ENCODE data around the gene LLGL2. TPM values are rescaled to one million over a fixed set of nuclear protein-coding genes. Genes with fewer than 3 reads are reported as not detected.

Gene LLGL2
- total RNA-seq, 1 donor from 2014 or later, result 2.7 TPM

GRCh38 chr17:75523647-75524046 lies 1.9 kb upstream of the LLGL2 start:
- no peak for DNase-seq

- DNase-seq, result no peak
These were observed 1.1 kb upstream of the LLGL2 start for GRCh38 chr17:75524269-75524969.

DNA sequence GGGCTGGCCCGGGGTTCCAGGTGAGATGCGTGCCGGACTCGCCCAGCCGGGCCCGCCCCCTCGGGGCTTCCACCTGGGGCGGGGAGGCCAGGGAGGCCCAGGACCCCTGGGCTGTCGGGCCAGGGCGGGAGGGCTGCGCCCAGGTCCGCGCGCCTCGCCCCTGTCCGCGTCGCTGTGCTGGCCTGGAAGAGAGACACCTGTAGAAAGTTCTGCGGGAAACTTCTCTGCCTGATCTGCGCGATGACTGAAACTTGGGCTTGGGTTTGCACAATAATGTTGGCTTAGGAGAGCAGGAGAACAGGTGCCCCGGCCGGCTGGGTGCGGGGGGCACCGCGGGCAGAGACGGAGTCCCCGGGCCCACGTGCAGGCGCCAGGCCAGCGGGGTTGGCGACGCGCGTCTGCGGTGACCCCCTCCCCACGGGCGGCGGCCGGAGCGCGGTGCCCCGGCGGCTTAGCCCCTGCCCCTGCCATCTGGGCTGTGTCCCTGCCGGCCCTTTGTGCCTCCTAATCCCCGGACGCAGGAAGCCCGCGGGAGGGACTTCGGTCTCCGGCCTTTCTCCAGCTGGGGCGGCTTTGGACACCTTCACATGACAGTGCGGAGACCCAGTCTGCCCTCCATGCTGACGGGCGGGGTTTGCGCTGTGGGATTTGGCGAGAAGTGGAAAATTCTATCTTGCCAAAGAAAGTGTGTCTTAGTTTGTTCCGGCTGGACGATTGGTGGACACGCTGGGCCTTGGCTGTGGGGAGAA lies 483 bp downstream of the LLGL2 start:
- no peak for DNase-seq

DNA sequence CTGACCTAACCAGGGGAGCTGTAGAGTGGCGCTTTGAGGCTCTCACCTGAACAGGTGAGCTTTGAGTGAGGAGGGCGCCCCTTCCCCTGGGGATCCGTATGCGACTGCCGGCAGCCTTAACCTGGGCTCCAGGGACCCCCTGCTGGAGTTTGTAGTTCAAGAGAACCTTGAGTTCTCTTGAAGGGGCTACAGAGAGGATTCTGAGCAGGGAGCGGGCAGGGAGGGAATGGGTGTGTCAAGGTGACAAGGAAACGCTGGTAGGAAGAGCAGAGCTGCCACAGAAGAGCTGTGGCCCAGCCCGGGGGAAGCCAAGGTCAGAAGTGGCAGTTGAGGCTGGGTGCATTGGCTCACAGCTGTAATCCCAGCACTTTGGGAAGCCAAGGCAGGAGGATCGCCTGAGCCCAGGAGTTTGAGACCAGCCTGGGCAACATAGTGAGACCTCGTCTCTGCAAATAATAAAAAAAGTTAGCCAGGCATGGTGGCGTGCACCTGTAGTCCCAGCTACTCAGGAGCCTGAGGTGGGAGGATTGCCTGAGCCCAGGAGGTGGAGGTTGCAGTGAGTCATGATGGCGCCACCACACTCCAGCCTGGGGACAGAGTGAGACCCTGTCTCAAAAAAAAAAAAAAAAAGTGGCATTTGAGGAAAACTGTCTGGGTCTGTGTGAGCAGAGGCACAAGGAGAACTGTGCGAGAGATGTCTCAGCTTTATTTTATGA lies 1.2 kb downstream of the LLGL2 start:
- DNase-seq, result no peak

DNA sequence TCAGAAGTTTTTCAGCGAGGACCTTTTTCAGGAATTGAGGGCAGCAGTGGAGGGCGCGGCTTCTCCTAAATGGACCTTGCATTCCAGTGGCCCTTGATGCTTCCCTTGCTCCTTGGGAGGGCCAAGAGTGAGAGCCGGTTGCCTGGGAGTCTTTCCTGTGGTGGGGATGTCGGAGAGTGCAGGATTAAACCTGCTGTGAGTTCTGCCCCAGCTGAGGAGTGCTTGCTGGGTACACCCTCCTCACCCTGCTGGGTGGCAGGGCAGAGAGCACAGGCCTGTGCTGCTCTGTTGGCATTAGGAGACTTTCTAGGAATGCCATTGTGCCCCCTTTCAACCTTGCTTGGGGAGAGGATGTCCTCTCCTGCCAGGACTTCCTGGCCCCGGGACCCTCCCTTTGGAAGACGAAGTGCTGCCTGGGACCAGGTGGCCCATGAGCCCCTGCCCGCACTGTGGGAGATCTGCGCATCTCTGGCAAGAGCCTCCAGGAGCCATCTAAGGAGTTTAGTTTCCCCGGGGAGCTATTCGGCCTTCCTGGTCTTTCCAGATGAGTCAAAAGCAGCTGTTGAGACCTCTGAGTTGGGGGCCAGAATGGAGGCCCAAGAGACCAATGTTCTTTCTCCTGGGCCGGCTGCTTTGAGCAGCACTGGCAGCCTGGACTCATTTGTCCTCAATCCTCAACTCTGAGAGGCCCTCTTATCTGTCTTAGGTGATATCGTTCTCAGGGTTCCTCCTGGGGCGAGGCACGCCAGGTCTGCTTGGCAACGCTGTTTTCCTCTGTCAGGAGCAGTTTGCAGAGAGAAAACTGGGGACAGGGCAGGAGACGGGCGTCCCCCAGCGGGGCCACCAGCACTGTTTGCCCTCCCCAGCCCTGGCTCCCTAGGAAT lies 5.6 kb downstream of the LLGL2 start:
- no peak for DNase-seq

- DNase-seq, result no peak
These were observed 6.2 kb downstream of the LLGL2 start for GRCh38 chr17:75531721-75532072.

DNA sequence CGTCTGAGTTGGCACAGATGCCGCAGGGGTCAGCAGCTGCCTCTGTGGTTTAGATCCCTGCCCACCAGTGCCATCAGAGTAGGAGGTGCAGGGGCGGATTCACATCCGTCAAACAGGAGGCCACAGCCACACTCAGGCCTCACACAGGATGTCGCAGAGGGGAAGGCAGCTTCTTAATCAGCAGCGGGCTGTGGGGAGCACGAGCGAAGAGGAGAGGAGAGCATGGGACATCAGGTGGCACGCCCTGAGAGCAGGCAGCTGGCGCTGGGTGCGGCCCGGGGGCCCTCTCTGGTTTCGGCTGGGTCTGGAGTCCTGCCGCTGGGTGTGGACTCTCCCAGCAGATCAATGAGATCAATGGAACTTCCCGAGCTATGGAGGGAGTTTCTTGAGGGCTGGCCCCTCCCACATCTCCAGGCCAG lies 9.6 kb downstream of the LLGL2 start:
- no peak for DNase-seq

- no peak for DNase-seq
These were observed 10.4 kb downstream of the LLGL2 start for GRCh38 chr17:75535871-75536270.

GRCh38 chr17:75536366-75536765 lies 10.9 kb downstream of the LLGL2 start:
- DNase-seq, result no peak

DNA sequence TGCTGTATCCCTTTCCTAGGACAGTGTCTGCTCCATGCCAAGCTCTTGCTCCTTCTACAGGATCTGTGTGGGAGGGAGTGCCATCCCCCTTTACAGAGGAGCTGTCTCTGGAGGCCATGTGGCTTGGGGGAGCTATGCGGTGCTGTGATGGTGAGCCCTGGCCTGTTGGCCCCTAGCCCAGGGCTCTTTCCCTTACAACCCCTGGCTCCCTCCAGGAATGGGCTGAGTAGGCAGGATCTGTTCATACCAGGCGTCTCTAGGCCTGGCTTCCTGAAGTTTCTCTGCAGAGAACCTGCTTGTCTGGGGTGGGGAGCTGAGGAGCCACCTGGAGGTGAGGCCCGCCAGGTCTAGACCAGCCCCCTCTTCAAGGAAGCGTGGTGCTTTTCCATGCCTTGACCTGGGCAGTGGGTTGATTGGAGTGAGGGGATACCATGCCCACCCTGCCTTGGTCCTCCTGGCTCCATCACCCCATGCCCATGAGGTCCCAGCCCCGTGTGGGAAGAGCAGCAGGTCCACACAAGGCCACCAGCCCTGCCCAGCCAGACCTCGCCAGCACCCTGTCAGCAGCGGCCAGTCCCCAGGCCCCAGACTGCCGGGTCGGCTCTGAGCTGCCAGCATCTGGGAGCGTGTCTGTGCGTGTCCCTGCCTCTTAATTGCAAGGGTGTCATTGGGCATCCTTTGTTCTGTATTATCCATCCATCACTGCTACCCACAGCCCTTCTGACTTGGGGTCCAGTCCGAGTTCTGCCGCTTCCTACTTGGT lies 14.7 kb downstream of the LLGL2 start:
- DNase-seq, result no peak

GRCh38 chr17:75540923-75541503 lies 15.5 kb downstream of the LLGL2 start:
- DNase-seq, result no peak

GRCh38 chr17:75542229-75542628 lies 16.7 kb downstream of the LLGL2 start:
- no peak for DNase-seq

- no peak for DNase-seq
These were observed 17.3 kb downstream of the LLGL2 start for GRCh38 chr17:75542728-75543336.

DNA sequence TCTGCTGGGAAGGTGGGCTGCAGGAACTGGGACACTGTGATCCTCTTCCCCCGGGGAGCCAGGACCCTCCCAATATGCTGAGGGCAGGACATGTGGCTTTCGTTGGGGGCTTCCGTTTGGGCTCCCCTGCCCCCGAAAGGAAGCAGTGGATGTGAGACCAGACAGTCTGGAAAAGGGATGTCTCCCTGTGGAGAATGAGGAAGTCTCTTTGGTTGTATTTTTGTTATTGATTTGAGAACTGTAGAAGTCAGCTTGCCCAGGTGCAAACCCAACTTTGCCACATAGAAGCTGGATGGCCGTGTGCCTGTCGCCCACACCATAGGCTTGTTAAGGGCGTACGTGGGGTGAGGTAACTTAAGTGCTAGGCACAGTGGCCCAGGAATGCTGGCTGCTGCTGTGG lies 18.8 kb downstream of the LLGL2 start:
- no peak for DNase-seq

- DNase-seq, result no peak
These were observed 20.7 kb downstream of the LLGL2 start for GRCh38 chr17:75546181-75546580.

- no peak for DNase-seq
These were observed 21.6 kb downstream of the LLGL2 start for GRCh38 chr17:75547091-75547490.

DNA sequence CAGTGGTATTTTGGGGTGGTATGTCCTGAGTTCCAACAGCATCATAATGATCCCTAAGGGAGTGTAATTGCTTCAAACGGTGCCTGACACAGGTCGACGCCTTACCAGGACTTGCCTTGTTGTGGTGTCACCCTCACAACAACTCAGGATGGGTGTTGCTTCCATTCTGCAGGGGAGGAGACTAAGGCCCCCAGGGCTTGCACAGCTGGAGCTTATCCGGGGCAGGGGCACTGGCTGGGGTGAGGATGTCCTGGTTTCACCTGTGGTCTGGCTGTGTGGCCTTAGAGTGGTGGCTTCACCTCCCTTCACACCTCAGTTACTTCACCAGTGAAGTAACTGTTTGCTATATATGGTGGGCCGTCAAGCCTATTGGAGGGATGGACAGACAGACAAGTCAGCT lies 23.3 kb downstream of the LLGL2 start:
- DNase-seq, result no peak

- DNase-seq, result no peak
These were observed 24.0 kb downstream of the LLGL2 start for GRCh38 chr17:75549246-75550138.

DNA sequence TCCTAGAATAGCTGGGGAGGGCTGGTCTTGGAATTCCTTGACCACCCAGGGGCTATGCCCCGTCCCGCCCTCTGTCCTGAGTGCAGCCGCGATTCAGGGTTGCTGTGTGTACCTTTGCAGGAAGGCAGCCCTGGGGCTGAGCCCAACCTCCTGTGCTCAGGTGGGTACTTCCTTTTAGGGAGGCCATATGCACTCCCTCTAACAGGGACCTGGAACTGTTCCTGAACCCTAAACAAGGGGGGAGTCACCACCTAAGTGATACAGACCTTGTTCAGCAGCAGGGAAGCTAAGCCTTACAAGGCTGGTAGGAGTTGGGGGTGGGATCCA lies 24.6 kb downstream of the LLGL2 start:
- no peak for DNase-seq

GRCh38 chr17:75551266-75551665 lies 25.8 kb downstream of the LLGL2 start:
- DNase-seq, result no peak

Data from occipital lobe (tissue), 2 donors.